ENCODE data around the gene CLCN2. TPM values are rescaled to one million over a fixed set of nuclear protein-coding genes. Genes with fewer than 3 reads are reported as not detected.

CLCN2 gene
- total RNA-seq, 4 donors from 2014 or later, result 13.7 to 246 (median 73.1) TPM

- WGBS, 2 donors (ENCODE audit: low coverage in 1 of 2), result 94 to 100% methylated on average over 2 to 12 of the region's 12 CpGs
- Histone ChIP-seq H3K4me1 (peaks cover 7 to 29% (median 18%) of the 10 kb centered on the region in 4 donors), H3K27ac (no peak overlapping the region), H3K9me3 (no peaks in the 10 kb centered on the region), H3K4me3 (no peak overlapping the region), H3K36me3 (peaks cover 0 to 7% (median 0%) of the 10 kb centered on the region in 4 donors), H3K27me3 (no peaks in the 10 kb centered on the region)
- in situ Hi-C loops (cut with MboI; ENCODE audit: low pct_ligation_motif_present in 1 of 4, low pct_unique_long_range_greater_than_20kb in 1 of 4, low sequenced_read_pairs in 3 of 4) (loop anchor here in 1 of 4 donors (25.0 kb wide), 1 partner anchor 429 kb away; no protein-coding TSS in a partner anchor), intact Hi-C loops (cut with DNase I; ENCODE audit: low total_unique reads) (loop anchor here (10.0 kb wide), 1 partner anchor 53 kb away; no protein-coding TSS in a partner anchor)
- no peak for TF ChIP-seq POLR2AphosphoS5 (IDR thresholded peaks at IDR 0.05)
- no peak for DNase-seq
Measured at GRCh38 chr3:184358124-184358767, 3.2 kb downstream of the CLCN2 start.

- in situ Hi-C loops (cut with MboI; ENCODE audit: low pct_ligation_motif_present in 1 of 4, low pct_unique_long_range_greater_than_20kb in 1 of 4, low sequenced_read_pairs in 3 of 4), result loop anchor here in 1 of 4 donors (25.0 kb wide), 1 partner anchor 430 kb away; no protein-coding TSS in a partner anchor
- WGBS, 2 donors (ENCODE audit: low coverage in 1 of 2), result 96 to 100% methylated on average over 1 to 24 of the region's 24 CpGs
- Histone ChIP-seq H3K4me1 (peaks cover 7 to 37% (median 20%) of the 10 kb centered on the region in 4 donors), H3K9me3 (no peaks in the 10 kb centered on the region), H3K36me3 (peaks cover 0 to 7% (median 0%) of the 10 kb centered on the region in 4 donors), H3K27me3 (no peaks in the 10 kb centered on the region), H3K27ac (no peak overlapping the region), H3K4me3 (no peak overlapping the region)
- intact Hi-C loops (cut with DNase I; ENCODE audit: low total_unique reads), result loop anchor here (10.0 kb wide), 1 partner anchor 53 kb away; no protein-coding TSS in a partner anchor
- TF ChIP-seq EP300 (IDR thresholded peaks at IDR 0.05; ENCODE audit: low read depth), result no peak
- TF ChIP-seq POLR2A (IDR thresholded peaks at IDR 0.05), result no peak
- TF ChIP-seq CTCF (IDR thresholded peaks at IDR 0.05), result no peak
- TF ChIP-seq POLR2AphosphoS5 (IDR thresholded peaks at IDR 0.05), result no peak
- DNase-seq, result no peak
Measured at GRCh38 chr3:184357248-184358123, 3.9 kb downstream of the CLCN2 start.

GRCh38 chr3:184355261-184356040 is 6.0 kb downstream of the CLCN2 start:
- Histone ChIP-seq H3K9me3 (no peaks in the 10 kb centered on the region), H3K4me1 (peaks cover 7 to 44% (median 22%) of the 10 kb centered on the region in 4 donors), H3K4me3 (no peak overlapping the region), H3K27me3 (no peaks in the 10 kb centered on the region), H3K36me3 (peaks cover 0 to 7% (median 0%) of the 10 kb centered on the region in 4 donors), H3K27ac (no peak overlapping the region)
- no peak for DNase-seq
- 84 to 88% methylated on average over 4 to 18 of the region's 18 CpGs for WGBS, 2 donors (ENCODE audit: low coverage in 1 of 2)
- intact Hi-C loops (cut with DNase I; ENCODE audit: low total_unique reads) (loop anchor here (10.0 kb wide), 1 partner anchor 51 kb away; no protein-coding TSS in a partner anchor), in situ Hi-C loops (cut with MboI; ENCODE audit: low pct_ligation_motif_present in 1 of 4, low pct_unique_long_range_greater_than_20kb in 1 of 4, low sequenced_read_pairs in 3 of 4) (loop anchor here in 1 of 4 donors (25.0 kb wide), 1 partner anchor 432 kb away; no protein-coding TSS in a partner anchor)
- no peak for TF ChIP-seq CTCF (IDR thresholded peaks at IDR 0.05)
- TF ChIP-seq EP300 (IDR thresholded peaks at IDR 0.05; ENCODE audit: low read depth), result no peak
- no peak for TF ChIP-seq POLR2A (IDR thresholded peaks at IDR 0.05)
- TF ChIP-seq POLR2AphosphoS5 (IDR thresholded peaks at IDR 0.05), result no peak

- Histone ChIP-seq H3K4me3 (no peak overlapping the region), H3K27me3 (no peaks in the 10 kb centered on the region), H3K27ac (no peak overlapping the region), H3K36me3 (peaks cover 0 to 7% (median 0%) of the 10 kb centered on the region in 4 donors), H3K4me1 (peaks cover 6 to 37% (median 18%) of the 10 kb centered on the region in 4 donors), H3K9me3 (no peaks in the 10 kb centered on the region)
- DNase-seq, result no peak
- TF ChIP-seq POLR2A (IDR thresholded peaks at IDR 0.05), result no peak
- WGBS, 2 donors (ENCODE audit: low coverage in 1 of 2), result 20 to 81% methylated on average over 1 to 8 of the region's 8 CpGs
- in situ Hi-C loops (cut with MboI; ENCODE audit: low pct_ligation_motif_present in 1 of 4, low pct_unique_long_range_greater_than_20kb in 1 of 4, low sequenced_read_pairs in 3 of 4), result loop anchor here in 1 of 4 donors (25.0 kb wide), 1 partner anchor 433 kb away; no protein-coding TSS in a partner anchor
- intact Hi-C loops (cut with DNase I; ENCODE audit: low total_unique reads), result loop anchor here (10.0 kb wide), 1 partner anchor 50 kb away; no protein-coding TSS in a partner anchor
Measured at GRCh38 chr3:184354754-184355153, 6.7 kb downstream of the CLCN2 start.
